GM21528 (cell line): Measurements from ENCODE around the gene MAL.

Experiments
- ATAC-seq: cut with Tn5 transposase; IDR thresholded peaks from one replicate; pipeline ENCODE4 v1.9.1; 2021; ENCODE audit warnings: mild to moderate bottlenecking, moderate library complexity; ENCODE audit not compliant: unreplicated experiment, low FRiP score

MAL gene

DNA sequence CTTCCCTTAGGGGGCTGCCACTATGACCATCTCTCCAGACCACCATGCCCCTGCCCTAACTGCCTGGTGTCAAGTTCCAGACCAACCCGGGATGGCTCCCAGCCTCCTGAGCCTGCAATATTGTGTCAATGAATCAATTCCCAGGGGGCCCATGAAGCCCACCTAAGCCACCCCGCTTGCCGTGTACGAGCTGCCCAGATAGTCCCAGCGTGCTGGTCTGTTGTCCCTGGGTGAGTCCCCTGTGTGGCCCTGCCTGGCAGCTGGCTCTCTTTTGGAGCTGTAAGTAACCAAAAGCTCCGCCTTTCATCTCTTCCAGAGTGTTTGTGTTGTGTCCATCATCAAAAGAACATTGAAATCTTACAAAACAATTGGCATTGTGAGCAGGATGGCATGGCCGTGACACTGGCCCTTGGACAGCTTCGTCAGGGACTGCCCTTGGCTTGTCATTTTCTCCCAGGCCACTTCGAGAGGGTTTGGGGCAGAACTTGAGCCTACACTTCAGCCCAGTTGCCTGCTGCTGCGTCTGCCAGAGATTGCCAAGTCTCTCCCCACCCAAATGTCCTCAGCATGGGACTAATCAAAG is 11.3 kb upstream of the MAL start:
- ATAC-seq = no peak

DNA sequence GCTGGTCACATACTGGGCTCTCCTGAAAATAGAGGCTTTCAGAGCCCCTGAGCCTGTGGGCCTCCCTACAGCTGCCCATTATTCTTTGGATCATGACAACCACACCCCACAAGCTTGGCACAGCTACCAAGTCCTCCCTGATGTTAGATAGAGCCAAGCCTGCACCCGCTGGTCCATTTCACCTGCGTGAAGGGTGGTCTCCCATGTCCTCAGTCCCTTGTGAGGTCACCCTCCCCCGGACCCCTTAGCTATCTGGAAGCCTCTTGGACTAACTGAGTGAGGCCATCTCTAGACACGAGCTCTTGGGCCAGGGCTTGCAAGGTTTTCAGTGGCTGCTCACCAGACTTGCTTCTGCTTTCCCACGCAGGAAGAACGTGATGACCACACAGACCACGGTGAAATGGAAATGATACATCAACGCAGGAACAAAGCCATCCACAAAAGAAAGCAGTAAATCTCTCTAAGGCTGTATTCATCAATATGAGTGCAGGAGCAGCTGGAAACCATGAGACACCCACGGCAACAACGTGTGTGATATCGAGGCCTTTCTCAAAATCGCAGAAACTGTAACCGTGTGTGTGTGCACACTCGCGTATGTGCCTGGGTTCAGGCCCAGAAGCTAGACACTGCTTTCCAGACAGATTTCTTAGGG is 10.1 kb upstream of the MAL start:
- no peak for ATAC-seq

DNA sequence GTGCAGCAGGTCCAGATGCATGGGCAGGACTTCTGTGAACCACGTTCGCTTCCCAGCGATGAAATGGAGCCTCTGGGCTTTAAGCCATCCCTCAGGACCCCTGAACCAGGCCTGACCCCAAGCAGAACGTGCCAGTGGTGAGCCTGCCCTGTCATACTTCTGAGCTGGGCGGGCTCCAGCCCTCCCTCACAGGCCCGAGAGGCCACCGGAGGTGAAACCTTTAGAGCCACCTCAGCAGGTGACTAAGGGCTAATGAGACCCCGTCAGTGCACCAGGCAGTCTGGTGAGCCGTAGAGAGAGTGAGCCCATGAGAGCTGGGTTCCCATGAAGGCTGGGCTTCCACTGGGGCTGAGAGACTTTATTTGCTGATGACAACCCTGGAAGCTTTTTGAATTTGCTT is 8.9 kb upstream of the MAL start:
- no peak for ATAC-seq

DNA sequence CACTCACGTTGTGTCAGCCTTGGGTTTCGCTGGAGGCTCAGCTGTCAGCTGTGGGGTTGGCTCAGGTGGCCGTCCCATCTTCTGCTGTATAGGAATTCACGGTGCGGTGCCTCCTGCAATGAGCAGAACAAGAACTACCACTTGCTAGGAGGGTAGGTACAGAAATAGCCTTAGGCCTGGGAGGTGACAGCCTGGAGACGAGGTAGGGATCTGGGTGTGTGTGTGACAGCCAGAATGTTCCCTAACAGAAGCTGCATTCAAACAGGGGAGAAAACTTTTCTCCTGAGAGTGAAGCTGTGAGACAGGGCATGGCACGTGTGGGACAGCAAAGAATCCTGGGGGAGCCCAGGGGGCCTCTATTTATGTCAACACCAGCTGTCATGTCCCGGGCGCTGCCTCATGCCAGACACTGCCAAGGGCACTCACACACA is 8.4 kb upstream of the MAL start:
- no peak for ATAC-seq

DNA sequence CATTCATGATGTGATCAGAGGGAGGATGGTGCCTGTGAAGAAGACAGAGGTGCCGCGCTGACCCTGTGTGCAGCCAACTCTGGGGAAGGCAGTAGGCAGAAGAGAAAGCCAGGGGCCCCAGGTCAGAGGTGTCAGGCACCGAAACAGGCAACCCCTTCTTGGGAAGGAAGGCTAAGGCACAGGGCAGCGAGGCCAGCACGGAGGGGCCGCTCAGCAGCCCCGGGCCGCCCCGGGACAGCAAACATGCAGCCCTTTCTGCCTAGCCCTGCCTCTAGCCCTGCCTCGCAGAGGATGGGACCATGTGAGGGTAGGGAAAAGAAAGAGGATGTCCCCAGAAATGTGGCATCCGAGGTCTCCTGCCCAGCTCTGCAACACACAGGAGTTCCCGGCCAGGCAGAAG is 7.7 kb upstream of the MAL start:
- ATAC-seq = no peak

DNA sequence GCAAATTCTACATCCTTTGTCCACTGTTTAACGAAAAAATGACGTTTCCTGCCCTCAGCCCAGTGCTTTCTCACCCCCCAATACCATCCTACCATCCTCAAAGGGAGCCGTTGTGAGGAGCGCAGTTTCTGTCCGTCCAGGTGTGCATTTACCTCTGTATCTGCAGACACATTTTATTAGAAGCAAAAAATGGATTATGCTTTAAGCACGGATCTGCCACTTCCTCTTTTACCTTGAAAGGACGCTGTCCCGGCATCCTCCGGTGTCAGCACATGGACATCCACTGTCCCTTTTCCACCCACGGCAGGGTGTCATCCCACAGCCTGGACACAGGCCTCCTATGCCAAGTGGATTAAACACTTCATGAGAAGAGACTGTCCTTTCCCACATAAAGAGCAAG is 7.2 kb upstream of the MAL start:
- no peak for ATAC-seq

DNA sequence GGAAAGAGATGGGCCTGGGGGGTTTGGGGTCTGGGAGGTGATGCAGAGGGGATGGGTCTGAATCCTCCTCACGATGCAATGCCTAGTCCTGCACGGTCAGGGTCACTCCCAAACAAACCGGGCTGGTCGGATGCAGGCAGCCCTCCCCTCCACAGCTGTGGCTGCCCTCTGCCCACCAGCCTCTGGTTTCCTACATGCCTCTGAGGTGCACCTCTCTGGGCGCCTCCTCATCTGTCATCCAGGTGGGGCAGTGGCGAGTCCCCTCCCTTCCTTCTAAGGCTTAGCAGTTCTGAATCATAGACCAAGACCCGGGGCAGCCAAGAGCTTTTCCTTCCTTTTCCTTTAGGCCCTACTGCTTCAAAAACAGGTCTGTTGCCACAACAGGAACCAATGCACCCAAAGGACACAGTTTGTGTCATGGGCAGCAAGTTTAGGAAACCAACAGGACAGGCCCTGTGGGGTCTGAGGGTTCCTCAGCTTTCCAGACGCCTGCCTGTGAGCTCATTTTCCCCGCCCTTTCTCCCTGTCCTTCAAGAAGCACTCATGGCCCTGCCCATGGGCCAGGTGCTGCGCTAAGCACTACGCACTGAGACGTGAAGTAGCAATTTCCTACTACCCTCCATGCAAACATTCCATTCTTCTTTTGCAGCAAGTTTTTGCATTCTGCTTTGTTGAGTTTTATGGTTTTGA is 6.5 kb upstream of the MAL start:
- ATAC-seq = no peak

DNA sequence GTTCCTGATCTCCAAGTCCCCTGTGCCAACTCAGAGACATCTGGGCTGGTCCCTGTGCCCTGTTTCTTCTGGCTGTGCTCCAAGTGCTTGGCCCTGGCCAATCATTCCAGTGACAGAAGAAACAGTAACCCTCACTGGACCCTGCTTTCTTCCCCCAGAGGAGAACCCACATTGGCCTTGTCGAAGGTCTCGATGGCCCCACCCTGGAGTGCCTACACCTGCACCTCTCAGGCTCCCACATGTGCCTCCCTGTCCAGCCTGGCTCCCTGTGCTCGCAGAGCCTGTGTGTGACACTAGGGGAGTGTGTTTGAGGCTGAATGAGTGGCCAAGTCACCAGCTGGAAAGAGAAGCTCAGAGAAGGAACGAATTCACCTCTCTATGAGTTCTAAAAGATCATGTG is 5.9 kb upstream of the MAL start:
- ATAC-seq = no peak

DNA sequence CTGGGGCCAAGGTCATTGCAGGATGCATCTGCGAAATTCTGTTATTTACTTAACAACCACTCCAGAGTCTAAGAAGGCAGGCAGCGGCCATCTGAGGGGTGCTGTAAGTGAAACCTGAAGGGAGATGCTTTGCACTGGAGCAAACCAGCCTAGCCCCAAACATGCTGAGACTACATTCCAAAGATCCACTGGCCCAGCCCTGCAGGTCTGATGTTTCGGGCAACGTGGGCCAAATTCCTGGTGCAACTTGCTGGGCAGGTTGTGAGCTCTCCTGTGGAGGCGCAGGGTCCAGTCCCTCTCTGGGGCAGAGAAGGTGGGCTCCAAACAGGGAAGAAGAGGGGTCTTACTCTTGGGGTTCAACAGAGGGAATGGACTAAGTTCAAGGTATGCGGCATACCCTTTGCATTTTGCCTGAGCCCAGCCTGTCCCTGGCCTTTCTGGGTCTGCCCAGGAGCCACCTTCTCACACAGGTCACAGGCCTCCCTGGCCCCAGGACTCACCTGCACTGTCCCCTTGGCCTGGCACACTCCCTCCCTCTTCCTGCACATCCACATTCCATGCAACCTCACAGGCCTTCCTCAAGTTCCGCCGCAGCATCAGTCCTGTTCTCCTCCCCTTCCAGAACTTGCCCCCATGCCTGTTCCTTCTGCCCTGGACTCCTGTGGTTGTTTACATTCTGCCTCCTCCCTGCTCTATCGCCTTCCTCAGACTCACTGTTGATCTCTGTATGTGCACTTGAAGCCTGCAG is 5.1 kb upstream of the MAL start:
- no peak for ATAC-seq

DNA sequence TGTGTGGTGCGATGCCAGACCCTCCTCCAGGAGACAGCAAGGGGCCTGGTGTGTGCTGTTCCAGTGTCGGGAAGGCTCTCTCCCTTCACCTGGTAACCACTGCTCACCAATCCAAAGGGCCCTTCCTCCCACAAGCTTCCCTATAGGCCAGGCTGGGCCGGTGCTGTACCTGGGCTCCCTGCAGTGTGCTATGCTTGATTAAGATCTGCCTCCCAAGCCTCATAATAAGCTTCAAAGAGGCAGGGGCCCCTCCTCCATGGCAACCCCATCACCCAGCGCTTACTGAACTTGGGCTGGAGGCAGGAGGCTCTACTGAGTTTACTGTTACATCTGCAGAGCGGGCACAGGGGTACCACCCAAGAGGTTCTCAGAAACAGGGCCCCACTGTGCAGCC is 4.5 kb upstream of the MAL start:
- ATAC-seq = no peak

DNA sequence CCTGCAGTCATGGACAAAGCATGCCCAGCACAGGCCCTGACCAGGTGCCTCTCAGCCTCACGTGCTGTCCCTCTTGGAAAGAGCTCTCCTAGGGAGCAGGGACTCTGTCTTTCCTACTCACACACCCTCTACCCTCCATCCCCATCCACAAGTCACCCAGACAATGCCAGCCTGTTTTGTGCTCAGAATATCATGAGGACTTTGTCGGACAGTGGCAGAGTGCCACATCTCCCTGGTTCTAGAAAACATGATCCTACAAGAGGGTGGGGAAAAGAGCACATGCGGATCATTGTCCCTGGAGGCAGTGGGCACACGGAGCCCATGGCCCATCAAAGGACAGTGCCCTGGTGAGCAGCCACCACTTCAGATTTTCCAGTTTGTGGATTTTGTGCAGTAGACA is 3.7 kb upstream of the MAL start:
- ATAC-seq = no peak

DNA sequence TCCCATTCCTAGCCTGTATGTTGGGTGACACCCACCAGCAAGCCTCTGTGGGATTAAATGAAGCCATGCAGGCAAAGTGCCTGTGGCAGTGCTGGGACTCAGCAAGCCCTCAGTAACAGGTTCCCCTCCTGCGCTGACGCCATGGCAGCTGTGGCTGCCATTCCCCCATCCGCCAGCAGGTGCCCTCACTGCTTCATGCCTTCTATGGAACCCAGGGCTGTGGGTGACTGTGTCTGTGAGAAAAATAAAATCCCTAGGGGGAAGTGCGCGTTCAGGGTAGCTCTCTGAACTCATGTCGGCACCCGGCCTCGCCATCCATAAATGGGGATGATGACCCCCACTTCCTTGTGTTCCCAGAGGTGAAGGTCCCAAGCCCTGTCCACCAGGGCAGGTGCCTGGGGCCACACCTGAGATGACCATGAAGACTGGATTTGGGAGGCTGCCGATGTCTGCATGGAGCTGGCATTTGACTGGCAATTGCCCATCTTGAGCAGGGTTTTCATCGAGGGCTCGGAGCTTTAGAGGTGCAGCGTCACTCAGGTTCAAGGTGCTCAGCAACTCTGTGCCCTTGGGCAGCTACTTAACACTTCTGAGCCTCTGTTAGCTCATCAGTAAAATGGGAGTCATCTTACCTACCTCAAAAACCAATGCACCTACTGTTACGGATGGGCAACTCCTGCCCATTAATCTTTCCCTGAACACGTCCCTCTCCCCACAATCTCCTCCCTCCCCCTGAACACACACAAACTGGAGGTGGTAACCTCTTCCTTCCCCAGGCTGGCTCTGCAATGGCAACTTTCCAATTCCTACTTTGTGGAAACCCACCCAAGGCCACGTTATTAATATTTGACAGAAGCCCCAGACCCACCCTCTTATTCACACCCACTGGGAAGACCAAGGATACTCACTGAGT is 2.9 kb upstream of the MAL start:
- peak; percentile 88 for ATAC-seq

DNA sequence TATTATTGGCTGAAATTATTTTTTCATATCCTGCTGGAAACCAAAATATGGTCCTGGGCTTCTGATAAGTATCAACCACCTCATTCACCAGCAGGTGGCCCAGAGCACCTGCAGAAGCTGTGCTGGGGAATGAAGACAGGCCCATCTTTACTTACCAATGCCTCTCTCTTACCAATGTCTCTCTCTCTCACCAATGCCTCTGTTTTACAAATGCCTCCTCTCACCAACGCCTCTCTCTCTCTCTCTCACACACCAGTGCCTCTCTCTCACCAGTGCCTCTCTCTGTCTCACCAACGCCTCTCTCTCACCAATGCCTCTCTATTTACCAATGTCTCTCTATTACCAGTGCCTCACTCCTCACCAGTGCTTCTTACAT is 2.3 kb upstream of the MAL start:
- no peak for ATAC-seq

DNA sequence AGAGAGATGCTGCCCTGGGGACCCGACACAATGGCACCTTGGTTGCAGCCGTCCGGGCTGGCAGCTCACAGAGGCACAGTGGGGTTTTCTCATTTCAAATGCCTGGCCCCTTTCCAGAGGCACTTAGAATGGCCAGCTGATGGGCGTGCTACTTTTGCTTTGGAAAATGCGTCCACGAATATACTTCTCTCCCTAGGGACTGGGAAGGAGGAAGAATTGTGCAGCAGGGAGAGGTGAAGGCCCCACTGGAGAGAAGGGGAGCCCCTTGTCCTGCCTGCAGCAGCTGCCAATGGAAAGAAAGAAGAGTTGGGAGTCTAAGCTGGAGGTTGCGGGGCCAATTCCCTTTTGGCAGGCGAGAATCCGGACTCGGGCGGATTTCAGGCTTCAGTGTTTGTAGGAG is 1.1 kb upstream of the MAL start:
- ATAC-seq = no peak

DNA sequence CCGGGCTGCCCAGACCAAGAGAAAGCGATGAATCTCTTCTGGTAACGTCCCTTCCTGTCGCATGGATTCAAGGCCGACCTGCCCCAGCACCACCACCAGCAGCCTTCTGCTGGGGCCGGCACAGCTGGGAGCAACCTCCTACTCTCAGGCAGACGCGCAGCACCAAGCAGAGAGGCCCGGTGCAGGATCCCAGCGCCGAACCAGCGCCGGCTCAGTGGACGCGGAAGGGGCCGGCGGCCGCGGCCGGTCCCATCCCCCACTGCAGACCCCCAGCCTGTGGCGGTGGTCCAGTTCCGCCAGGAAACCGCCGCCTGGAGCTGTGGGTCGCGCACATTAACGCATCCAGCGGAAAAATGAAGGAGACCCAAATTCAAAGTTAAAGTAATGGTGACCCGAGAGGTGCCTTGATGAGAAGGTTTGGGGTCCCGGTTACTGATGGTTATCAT is 525 bp upstream of the MAL start:
- ATAC-seq = no peak

DNA sequence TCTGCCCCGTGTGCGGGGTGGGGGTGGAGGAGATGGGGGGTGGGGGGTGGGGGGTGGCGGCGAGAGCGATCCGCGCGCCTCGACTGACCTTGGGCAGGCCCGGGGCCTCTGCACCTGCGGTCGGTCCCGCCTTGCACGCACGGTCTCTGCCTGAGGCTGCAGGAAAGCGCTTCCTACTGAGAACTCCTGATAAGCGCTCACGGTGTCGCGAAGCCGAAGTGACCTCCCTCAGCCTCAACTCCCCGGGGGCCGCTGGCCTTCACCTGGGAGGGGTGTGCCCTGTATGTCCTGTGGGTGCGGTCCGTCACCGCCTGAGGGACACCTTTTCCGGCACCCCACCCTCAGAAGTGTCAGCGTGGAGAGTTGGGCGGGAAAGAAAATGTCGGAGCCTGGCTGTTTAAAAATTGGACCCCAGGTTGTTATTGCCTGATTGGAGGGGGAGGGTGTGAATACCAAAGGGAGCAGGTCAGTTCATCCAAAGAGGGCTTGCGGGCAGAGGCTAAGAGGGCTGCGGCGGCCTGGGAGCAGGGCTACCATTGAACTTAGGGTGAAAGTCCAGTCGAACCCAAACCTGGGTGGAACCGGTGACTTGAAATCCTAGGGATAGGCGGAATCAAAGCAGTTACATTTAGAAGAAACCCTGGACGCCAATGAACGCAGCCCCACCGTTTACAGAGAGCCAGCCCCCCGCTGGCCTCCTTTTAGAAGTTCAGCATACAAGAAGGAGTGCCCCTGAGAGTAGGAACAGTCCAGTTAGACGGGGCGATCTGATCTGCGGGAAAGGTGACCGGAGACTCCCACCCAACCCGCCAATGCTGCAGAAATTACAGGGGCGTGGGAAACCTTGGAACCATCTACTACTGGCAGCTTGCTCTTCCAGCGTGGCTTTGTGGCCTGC is 1.2 kb downstream of the MAL start:
- no peak for ATAC-seq

DNA sequence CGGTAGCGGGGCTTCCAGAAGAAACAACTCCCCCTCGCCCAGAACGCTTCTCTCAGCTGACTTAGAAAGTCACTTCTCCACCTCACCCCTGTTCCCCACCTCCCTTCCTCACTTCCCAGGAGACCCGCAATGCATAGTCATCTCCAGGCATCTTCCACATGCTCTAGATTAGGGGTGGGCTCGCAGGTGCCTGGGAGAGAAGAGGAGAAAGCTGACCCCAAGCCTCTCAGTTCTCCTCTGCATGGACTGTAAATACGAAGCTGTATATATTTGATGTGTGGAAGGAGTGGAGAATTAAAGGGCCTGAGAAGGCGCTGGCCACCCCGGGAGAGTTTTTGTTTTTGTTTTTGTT is 1.8 kb downstream of the MAL start:
- no peak for ATAC-seq

DNA sequence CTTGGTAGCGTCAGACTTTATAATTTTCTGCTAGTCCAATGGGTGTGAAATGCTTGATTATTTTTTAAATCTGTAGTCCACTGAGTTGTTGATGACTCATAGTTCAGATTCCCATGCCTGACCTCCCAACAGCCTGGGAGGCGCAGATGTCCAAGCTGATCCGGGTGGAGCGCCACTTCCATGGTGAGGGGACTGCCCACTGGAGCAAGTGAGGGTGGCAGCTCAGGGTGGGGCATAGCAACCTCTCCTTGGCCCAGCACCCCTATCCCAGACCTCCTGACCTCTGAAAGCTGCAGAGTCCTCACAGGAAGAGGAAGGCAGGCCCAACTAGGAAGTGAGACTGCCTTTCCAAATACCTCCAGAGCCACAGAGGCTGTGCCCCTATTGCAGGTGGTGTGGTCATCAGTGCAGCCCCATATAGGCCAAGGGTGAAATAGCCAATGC is 4.4 kb downstream of the MAL start:
- no peak for ATAC-seq

DNA sequence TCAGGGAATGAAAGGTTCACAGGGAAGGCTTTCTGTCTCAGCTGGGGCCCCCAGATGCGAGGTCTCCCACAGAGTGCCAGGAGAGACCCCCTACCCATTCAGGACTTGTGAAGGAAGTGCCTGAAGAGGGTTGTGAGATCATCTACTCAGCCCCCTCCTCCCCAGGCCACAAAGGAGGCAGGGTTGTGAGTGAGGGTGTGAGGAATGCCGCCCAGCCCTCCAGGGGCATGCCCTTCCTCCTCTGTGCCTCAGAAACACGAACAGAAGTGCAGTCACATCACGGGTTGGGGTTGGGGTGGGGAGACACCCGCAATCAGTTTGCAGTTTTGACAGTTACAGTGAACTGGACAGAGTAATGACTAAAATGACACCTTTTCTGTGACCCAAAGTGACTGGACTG is 5.0 kb downstream of the MAL start:
- no peak for ATAC-seq
